Stomach (tissue), 4 donors: Measurements from ENCODE around the gene OBSCN.

Experiments
- POLR2AphosphoS5 ChIP-seq, 3 donors: sonication (generic); formaldehyde crosslinking; IDR thresholded peaks; one replicate each; pipeline ENCODE4 v1.6.1; 2016; ENCODE audit warnings: antibody characterized with exemption in 3 of 3
- TF ChIP-seq, protein P1 (sequence below), 7 experiments: fragments of 450-650 bp in 4 of 7; fragments of 200-600 bp in 3 of 7; sonication (generic) in 3 of 7; IDR thresholded peaks; one replicate each; pipeline ENCODE4 v1.5.1; 2016 to 2019; ENCODE audit warnings: antibody characterized with exemption in 7 of 7, control low read depth in 2 of 7, mild to moderate bottlenecking in 1 of 7

DNA sequence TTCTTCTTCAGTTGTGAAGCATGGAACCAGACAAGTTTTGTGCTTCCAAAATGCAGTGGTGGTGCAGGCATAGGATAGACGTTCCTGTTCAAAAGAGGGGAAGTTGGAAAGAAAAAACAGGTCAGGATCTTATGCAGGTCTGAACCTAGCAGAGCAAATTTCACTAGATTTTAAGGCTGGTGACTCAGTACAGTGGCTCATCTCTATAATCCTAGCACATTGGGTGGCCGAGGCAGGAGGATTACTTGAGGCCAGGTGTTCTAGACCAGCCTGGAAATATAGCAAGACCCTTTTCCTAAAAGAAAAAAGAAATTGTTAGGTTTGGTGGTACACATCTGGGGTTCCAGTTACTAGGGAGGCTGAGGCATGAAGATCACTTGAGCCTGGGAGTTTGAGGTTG is 88.1 kb downstream of the OBSCN start:
- no peak for TF ChIP-seq POLR2AphosphoS5 (IDR thresholded peaks at IDR 0.05)
- TF ChIP-seq, protein P1, sequence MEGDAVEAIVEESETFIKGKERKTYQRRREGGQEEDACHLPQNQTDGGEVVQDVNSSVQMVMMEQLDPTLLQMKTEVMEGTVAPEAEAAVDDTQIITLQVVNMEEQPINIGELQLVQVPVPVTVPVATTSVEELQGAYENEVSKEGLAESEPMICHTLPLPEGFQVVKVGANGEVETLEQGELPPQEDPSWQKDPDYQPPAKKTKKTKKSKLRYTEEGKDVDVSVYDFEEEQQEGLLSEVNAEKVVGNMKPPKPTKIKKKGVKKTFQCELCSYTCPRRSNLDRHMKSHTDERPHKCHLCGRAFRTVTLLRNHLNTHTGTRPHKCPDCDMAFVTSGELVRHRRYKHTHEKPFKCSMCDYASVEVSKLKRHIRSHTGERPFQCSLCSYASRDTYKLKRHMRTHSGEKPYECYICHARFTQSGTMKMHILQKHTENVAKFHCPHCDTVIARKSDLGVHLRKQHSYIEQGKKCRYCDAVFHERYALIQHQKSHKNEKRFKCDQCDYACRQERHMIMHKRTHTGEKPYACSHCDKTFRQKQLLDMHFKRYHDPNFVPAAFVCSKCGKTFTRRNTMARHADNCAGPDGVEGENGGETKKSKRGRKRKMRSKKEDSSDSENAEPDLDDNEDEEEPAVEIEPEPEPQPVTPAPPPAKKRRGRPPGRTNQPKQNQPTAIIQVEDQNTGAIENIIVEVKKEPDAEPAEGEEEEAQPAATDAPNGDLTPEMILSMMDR (IDR thresholded peaks at IDR 0.05): no peak
